CD4-positive, alpha-beta T cell treated with Interferon alpha-2 for 1 hour (primary cell): ENCODE data around the gene NR2F2.

Experiments
- DNase-seq, 2 donors: peaks; one replicate each; pipeline ENCODE4 v3.0.0-alpha.2; 2020 to 2022

The NR2F2 gene

DNA sequence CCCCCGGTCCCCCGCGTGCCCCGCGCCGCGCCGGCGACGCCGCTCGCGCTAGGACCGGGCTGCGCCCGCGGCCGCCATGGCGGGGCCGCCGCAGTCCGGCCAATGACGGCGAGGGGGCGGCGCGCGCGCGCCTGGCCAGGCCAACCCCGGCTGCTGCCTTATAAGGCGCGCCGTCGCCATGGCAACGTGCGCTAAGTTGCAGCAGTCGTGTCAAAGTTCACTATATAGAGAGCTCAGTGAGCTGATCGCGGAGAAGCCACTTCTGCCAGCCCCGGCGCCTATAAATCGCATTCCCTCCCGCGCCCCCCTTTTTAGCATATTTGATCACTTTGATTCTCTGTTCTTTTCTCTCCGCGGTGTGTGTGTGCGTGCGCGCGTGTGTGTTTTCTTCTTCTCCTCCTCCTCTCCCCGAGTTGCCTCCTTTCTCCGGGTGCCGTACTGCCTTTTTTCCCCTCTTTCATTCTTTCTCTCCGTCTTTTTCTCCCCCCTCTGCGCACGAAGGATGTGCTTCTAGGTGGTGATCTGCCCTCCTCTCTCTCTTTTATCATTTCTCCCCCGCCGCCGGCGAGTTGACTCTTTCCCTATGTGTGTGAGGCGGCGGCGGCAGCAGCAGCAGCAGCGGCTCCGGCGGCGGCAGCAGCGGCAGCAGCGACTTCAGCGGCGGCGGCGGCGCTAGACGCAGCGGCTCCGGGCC is at the start of gene NR2F2:
NR2F2 (plus strand) TSS at position 251 of the 694 bp plus-strand sequence. CDS start 1,406 bp downstream, outside the sequence.
- DNase-seq: peak; percentile 48 to 51

GRCh38 chr15:96285305-96285704 is 45.2 kb upstream of the NR2F2 start:
- DNase-seq: no peak

DNA sequence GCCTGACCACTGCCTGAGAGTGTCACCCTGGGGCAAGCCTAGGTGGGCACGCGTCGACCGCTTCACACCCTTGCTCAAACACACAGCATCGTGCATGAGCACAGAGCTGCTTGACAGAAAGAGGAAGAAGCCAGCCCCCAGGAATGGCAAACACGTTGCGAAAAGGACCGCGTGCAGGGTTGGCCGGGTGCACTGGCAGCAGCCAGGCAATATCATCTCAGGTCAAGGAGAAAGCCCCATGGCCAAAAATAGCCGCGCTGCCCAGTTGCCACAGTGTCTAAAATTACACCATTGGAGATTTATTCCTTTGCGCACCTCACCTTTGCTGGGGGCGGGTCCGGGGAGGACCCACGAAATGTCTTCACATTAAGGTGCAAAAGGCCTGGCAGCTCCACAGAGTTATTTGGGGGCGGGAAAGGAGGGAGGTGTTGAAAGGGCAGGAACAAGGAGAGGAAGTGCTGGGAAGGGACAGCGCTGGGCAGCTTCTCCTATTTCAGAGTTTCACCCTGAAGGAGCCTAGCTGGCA is 44.7 kb upstream of the NR2F2 start:
- DNase-seq: no peak

DNA sequence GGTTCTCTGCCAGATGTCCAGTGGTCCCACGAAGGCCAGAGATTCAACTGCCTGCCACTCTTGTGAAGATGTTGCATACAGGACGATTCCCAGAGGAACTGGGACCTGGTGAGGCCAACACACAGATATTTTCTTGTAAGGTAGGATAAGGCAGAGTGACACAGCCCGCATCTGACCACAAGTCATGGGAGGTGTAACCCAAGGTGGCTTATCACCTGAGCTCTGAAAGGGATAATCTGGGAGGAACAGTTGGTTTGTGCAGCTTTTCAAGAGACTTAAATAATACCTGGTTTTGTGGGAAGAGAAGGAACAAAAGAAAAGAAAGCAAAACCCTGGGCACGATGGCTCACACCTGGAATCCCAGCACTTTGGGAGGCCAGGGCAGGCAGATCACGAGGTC is 39.8 kb upstream of the NR2F2 start:
- DNase-seq: no peak

DNA sequence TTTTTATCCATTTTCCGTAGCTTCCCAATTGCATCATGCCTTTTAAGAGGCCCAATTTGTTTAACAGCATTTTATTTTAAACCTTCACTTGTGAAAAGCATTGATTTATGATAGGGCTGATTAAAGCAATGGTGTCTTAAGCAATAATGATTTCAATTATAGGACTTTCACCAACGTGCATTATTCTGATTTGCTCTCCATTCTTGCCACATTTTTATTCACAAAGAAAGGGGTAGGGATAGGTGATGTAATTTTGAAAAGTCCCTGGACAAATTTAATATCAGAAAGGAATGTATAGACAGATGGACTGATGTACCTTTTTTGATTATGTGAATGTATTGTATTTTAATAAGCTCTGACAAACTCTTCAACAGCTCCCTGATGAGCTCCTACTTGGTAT is 37.9 kb upstream of the NR2F2 start:
- DNase-seq: no peak

DNA sequence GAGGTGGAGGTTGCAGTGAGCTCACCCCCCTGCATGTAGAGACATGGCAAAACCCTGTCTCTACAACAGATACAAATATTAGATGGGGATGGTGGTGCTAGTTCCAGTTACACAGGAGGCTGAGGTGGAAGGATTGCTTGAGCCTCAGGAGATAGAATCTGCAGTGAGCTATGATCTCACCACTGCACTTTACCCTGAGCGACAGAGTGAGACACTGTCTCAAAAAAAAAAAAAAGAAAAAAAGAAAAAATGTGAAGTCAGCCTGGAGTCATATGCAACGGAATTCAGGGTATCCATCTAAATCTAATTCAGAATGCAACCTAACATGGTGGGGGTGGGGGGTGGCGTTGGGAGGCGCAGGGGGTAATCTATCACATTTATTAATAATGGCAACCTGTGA is 37.1 kb upstream of the NR2F2 start:
- DNase-seq: no peak

DNA sequence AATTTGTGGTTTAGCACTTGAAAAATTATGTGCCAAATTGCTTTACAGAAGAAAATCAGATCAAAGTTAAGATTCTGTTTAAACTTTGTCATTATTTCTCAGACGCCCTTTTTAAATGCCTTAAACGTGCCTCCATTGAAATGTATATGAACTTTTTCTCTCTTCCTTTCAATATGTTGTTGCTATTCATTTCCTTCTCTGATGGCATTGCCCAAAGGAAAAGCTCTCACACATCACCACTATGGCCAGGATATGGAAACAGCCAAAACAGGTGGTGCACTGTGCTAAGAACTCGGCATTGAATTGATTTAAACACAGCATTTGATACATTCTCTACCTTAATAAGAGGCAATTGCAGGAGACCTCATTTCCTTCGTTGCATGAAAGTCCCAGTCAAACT is 35.7 kb upstream of the NR2F2 start:
- no peak for DNase-seq

- DNase-seq: no peak
These were observed 34.2 kb upstream of the NR2F2 start for GRCh38 chr15:96296264-96296663.

GRCh38 chr15:96297783-96298182 is 32.7 kb upstream of the NR2F2 start:
- DNase-seq: no peak

DNA sequence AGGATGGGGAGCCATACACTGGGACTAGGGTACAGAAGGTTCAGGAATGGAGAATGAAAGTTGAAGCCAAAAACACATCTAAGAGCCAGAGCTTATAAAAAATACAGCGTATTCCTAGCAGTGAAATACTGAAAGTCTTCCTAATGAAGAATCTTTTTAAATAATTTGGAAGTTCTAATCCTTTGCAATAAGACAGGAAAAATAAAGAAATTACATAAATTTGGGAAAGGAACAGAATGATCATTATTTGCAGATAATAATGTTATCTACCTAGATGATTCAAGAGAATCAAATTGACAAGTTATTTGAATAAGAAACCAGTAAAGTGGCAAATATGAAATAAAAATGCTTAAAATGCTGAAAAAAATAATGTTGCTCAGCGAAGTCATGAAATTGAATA is 32.3 kb upstream of the NR2F2 start:
- DNase-seq: no peak

- DNase-seq: no peak
These were observed 29.7 kb upstream of the NR2F2 start for GRCh38 chr15:96300836-96301235.

- DNase-seq: no peak
These were observed 26.9 kb upstream of the NR2F2 start for GRCh38 chr15:96303503-96304056.

- DNase-seq: no peak
These were observed 25.7 kb upstream of the NR2F2 start for GRCh38 chr15:96304839-96305238.

- DNase-seq: no peak
These were observed 24.2 kb upstream of the NR2F2 start for GRCh38 chr15:96306321-96306720.

- no peak for DNase-seq
These were observed 22.6 kb upstream of the NR2F2 start for GRCh38 chr15:96307856-96308394.

GRCh38 chr15:96309143-96309660 is 21.3 kb upstream of the NR2F2 start:
- DNase-seq: no peak

DNA sequence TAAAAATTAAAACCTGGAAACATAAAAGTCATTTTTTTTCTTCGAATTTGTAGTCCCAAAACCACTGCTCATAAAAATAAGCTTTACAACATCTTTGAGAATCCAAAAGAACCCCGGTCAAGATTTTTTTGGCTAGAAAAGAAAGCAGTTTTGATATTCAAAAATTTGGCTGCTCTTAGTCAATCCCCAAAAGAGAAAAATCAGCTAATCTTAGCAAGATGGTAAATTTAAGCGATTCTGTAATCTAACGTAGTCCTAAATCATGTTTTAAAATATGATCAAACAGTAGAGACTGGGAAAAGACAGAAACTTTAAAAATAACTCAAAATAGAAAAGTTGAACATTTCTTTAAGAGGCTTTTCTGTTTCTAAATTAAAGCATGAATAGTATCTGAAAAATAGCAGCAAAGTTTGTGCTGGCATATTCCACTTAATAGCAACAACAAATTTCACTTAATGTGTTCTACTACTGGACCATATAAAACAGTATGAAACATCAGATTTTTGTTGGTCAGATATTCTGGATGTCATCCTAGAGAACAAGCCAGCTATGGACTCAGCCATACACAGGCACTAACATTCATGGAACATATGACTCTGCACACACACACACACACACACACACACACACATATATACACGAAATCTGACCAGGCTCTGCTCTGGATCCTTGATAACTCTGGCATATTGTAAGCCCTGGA is 19.1 kb upstream of the NR2F2 start:
- DNase-seq: no peak

DNA sequence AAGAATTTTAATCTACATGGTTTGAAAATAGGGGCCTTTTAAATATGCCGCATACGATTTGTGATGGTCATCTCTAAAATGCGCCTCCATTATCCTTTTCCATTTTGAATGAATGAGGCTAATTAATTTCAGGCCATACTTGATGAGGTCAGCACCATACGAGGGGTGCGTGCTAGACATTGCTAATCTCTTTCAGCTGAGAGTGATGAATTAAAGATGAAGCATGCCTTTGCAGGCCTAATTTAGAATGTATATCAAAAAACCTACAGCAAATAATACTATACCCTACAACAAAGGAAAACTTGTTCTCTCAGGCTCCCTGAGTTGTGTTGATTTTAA is 18.6 kb upstream of the NR2F2 start:
- DNase-seq: no peak

DNA sequence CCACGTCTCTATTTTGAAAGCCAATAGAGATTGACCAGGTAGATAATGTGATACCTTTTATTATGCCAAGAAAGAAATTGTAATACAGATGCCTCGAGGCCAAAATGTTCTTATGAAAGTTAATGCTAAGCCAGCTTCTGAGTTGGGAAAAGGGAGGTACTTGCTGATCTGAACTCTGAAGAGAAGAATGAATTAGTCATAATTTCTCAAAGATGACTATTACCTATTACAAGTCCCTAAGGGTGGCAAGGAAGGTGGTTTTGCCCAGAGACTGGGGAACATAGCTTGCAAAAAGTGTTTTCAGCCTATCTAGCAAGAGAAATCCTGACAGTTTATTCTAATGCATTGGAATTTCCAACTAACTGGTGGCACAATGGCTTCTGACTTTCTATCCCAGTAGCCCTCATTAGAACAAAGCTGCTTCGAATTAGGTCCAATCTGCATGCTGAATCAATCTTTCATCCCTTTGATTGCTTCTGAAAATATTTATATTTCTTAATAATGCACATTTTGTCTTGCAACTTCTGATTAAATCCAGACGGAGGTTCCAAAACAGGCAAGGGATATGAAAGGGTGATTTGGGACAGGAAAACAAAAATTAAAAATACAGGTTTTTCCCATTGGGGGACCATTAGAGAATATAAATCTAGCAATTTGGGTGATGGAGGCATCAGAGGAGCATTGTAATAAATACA is 17.7 kb upstream of the NR2F2 start:
- no peak for DNase-seq

- no peak for DNase-seq
These were observed 16.0 kb upstream of the NR2F2 start for GRCh38 chr15:96314518-96314917.

DNA sequence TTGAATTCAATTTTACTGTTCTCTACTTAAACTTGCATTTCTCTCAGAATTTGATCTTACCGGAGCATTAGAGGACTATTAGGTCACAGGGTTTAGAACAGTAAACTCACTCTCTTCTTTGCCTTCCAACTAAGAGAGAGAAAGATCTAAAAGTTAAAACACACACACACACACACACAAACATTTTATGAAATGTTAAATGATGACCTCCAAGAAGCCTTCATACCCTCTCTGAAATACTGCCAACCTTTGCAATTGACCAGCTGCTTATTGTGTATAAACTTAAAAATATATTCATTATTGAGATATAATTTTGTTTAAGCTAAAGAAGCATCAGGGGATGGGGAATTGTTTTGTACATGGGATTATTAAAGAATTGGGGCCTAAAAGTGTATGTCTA is 15.5 kb upstream of the NR2F2 start:
- no peak for DNase-seq

DNA sequence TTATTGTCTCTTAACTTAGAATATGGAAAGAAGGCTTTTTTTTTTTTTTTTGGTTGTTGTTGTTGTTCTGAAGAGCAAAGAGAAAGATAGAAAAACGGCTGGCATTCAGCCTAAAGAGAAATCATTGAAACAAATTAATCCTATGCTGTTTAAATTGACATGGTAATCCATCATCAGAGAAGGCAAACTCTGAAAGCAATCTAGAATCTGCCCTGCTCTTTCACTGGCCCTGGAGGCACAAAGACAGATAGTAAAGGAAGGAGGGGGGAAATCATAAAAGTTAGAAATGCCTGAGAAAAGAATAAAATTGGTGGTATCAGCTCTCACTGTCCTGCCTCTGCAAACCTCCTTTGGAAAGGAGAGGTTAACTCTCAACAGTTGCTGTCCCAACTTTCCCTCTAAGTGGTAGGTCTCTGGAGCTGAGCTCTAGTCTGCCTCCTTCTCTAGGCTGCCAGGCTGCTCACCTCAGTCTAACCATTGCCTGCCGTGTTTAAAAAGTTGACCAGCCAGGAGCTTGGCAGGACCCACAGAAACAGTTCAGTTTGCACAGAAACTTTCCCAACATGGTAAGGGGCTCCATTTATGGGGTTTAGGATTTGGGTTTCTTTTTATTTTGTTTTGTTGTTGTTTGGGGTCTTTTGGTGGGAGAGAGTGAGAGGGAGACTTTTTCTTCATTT is 13.4 kb upstream of the NR2F2 start:
- DNase-seq: no peak

- DNase-seq: no peak
These were observed 10.4 kb upstream of the NR2F2 start for GRCh38 chr15:96320107-96320506.
